CD4-positive, alpha-beta T cell treated with Interleukin-10 for 1 hour (primary cell): ENCODE results near the gene GAB1.
A peak's percentile ranks its signal among the peaks of the same experiment; 100 is the strongest.

Experiments
- DNase-seq: peaks from one replicate; pipeline ENCODE4 v3.0.0-alpha.2; 2020

Gene GAB1

DNA sequence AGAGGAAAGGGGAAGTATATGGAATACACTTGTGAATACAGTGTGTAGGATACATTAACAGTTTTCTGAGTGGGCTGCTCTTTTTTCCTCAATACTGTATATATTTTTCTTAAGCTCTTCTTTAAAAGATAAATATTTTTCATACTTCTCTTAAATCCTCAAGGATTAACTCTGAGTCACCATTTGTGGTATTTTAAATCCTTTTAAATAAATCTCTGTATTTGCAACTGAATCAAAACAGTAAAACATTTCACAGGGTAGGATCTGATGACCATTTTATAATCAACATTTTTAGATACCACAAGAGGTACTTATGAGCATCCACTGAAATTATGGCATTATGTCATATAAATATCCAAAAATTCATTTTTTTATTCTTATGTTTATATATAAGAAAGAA is 87.6 kb downstream of the GAB1 start:
- DNase-seq = no peak

DNA sequence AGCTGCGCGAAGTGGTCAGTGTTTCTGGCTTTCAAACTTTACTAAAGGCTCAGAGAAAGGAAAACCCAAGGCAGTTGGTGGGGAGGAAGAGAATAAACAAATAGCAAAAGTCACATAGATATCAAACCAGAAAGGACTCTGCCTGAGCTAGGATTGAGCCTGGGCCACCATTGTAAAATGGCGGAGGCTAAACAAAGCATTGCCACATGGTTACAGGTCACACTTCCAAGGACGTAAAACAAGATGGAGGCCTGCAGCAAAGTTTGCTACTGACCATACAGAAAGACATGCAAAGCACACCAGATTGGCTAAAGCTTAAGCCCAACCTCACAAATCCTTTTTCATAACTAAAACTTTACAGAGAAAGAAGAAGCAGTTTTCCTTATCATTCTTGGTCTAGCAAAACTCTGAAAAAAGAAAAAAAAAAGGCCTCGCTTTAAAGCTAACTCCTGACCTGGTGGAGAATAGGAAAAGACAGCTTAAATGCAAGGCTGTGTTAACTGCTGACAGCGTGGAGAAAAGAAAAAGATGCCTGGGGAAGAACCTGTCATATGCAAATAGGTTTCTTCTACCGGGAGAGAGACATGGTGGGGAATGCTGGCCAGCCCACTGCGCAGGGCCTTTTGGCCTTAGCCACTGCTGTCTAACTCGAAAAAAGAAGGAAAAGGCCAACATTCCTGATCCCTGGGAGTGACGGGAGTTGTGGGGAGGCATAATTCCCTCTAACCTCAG is 95.0 kb downstream of the GAB1 start:
- no peak for DNase-seq

DNA sequence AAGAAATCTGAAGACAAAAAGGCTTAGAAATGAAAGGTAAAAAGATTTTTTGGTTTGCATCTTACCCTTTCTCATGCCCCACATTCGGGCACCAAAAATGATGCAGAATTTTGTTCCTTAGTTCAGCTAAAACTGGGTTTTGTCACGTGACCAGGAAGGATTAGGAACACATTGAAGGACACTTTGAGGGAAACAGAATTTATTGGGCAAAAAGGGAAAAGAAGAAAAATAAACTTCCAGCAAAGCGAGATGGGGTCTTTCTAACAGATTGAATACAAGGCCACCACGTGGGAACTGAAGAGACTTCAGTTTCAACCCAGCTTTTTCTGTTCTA is 95.5 kb downstream of the GAB1 start:
- no peak for DNase-seq

DNA sequence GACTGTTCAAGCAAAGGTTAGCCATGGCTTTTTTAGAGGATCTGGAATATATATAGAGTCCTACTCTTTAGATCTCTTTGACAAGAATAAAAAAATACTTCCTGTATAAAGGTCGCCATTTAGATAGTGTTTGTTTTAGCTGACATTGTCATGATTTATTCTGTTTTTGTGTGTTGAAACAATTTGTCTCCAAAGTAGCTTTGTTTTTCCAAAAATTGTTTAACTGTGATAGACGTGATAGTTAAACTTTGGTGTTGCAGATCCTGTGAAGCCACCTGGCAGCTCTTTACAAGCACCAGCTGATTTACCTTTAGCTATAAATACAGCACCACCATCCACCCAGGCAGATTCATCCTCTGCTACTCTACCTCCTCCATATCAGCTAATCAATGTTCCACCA is 96.6 kb downstream of the GAB1 start:
- no peak for DNase-seq

DNA sequence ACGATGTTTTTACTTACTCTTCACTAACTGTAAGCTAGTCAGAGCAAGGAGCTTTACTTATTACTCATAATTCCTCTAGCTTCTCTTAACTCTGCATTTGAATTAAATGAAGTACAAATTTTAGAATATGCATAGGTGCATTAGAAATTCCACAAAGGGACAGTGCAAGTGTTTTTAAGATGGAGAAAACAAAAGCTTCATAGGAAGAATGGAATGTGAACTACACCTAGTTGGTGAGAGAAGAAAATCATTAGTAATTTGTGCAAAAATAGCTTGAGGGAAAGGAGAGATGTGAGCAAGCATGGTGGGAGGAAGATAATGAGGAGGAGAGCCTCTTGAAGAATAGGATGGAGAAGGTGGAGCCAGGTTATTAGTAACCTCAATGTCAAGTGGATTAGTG is 99.3 kb downstream of the GAB1 start:
- no peak for DNase-seq

DNA sequence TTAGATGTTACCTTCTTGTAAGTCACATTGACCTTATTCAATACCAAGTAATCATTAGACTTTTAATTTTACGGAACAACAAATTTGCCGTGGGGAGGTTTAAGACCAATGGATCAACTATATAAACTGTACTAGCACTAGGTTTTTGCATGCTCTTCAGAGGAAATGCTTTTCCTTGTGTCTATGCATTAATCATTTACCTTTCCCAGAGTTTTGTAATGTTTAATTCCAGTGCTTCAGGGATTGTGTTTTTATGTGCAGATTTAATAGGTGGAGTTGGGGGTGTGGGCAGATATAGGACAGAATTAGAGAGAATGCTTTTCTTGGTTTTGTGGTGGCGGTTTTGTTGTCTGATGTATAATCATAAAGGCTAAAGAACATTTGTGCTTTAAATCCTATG is 100.8 kb downstream of the GAB1 start:
- DNase-seq = no peak

DNA sequence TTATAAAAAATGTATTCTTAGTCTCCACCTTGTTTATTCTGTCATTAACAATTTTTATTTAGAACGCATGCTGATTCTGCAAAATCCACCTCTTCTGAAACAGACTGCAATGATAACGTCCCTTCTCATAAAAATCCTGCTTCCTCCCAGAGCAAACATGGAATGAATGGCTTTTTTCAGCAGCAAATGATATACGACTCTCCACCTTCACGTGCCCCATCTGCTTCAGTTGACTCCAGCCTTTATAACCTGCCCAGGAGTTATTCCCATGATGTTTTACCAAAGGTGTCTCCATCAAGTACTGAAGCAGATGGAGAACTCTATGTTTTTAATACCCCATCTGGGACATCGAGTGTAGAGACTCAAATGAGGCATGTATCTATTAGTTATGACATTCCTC is 101.3 kb downstream of the GAB1 start:
- no peak for DNase-seq

DNA sequence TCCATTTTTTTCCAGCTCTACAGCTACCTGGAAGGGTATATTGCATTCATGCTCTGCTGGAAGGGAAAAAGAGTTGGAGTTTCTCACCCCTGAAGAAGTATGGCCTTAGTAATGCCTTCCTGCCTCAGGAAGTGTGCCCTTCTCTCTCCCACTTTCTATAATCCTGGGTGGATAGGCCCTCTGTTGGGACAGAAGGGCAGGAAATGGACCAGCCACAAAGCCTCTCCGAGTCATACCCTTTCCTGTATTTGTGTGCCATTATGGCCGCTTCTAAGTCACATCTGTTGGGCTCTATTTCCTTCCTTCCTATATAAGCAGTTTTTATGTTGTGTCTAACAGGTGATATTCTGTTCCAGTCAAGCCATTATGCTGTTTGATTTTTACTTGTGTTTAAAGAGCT is 102.0 kb downstream of the GAB1 start:
- no peak for DNase-seq

DNA sequence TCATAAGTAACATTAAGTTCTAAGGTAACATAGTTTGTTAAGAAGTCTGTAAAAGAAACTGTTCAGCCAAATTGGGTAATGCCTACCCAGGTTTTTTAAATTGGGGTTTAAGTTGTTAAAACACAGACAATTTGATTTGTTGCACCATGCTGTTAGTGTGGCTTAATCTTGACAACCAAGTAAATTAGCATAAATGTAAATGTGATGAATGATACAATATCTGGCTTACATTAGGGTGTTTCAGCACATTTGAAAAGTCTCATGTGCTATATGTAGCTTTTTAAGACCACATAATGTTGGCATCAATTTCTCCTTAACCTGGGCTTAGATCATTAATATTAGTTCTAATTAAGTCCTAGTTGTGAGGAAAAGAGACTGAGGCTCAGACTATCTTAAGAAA is 104.4 kb downstream of the GAB1 start:
- DNase-seq = no peak

DNA sequence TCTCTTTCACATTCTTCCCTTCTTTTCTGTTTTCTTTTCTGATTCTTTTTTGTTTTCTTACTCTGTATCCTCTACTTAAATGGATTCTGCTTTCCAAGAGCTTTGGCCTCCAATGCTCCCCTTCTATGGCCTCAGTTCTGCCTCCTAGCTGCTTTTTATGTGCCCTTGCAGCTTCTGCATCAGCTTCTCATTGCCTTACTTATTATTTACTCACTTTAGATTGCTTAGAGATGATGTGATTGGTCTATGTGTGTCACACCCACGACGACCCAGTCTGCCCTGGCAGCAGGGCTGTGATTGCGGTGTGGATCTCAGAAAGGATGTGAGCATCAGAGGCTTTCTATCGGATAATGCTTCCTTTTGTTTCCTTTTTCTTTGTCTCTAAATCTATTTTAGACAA is 105.0 kb downstream of the GAB1 start:
- no peak for DNase-seq

- DNase-seq = no peak
These were observed 107.1 kb downstream of the GAB1 start for GRCh38 chr4:143443728-143444127.

- no peak for DNase-seq
These were observed 114.5 kb downstream of the GAB1 start for GRCh38 chr4:143451186-143451585.

DNA sequence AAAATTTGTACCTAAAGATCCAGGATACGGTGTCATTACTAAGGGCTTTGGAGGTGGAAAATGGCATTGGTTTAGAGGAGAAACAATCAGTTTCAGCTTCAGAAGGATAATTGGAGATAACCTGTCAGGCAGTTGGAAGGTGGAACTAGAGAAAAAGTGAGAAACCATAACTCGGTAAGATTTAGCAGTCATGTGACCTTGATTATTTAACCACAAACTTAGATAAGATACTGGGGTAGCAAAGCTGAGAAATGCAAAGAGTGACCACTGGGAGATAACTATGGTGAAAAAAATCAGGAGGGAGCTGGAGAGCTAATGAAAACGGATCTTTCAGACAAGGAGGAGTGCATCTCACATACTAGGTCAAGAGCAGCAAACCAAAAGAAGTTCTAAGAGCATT is 118.5 kb downstream of the GAB1 start:
- no peak for DNase-seq

DNA sequence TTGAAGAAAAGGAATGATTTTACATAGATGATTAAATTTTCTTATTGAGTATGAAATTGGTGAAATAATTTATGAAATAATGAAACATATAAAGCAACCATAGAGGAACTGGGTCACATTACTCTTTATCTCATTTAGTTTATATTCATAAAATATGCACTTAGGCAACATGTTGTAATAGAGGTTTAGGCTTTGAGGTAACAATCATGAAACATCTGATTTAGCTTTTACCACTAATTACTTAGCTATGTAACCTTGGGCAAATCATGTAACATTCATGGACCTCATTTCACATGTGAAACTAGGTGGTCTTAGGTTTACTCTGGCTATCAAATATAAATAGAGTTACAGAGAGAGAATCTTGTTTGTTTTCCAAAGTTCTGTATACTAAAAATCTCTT is 122.3 kb downstream of the GAB1 start:
- no peak for DNase-seq

- no peak for DNase-seq
These were observed 136.9 kb downstream of the GAB1 start for GRCh38 chr4:143473334-143474126.

GRCh38 chr4:143477487-143477886 is 140.8 kb downstream of the GAB1 start:
- DNase-seq = no peak

- DNase-seq = no peak
These were observed 144.7 kb downstream of the GAB1 start for GRCh38 chr4:143481361-143481760.

DNA sequence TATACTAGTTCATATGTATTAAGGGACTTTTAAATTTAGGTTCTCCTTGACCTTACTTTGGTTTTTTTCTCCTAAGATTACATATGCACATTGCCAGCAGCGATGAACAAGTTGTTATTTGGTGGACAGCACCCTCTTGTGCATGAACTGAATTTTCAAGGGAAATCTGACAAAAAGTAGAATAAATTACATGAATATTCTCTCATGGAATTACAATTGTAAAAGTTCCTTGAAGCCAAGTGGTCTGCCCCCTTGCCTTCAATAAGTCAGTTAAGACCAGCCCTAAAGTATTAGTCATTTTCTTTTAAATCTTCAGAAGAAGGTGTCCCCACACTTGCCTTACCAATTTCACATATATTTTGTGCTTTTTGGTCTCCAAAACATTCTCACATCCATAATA is 146.2 kb downstream of the GAB1 start:
- peak; percentile 1 for DNase-seq

DNA sequence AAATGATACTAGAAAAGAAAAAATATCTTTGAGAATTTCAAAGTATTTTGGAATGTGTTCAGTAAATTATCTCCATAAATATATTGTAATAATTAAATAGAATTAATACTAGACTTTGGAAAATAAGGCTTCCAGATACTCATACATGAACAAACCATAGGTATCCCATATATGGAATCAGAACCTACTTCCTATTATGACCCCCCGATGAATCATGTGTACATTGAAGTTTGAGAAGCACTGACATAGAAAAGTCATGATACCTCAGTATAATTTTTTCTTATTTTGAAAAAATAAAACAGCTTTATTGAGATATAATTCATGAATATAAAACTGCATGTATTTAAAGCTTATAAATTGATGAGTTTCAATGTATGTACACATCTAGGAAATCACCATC is 149.6 kb downstream of the GAB1 start:
- no peak for DNase-seq

- DNase-seq = no peak
These were observed 152.0 kb downstream of the GAB1 start for GRCh38 chr4:143488687-143489086.

DNA sequence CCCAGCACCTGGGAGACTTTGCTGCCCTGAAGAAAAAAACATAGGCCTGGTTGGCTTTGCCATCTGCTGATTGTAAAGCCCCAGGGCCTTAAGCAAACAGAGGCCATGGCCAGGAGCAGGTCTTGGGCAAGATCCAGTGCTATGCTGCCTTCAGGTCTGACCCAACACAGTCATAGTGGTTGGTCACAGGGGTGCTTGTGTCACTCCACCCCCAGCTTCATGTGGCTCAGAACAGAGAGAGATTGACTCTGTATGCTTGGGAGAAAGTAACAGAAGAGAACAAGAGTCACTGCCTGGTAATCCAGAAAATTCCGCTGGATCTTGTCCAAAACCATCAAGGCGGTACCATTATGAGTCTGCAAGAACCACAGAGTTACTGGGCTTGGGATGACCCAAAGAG is 152.4 kb downstream of the GAB1 start:
- DNase-seq = no peak

GRCh38 chr4:143498021-143498420 is 161.3 kb downstream of the GAB1 start:
- no peak for DNase-seq

DNA sequence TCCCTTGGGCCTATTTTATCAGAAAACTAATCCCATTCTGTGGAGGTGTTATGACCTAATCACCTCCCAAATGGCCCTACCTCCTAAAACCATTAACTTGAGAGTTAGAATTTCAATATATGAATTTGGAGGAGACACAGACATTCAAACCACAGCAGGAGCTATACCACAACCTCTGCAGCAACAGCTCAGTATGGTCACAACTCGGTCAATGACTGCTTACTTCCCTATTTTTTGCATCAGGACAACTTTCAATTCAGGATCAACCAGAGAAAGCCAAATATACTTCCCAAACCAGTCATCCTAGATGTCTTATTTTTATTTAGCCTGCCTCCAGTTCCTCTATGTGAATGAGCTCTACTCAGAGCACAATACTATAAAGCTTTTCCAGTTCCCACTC is 165.6 kb downstream of the GAB1 start:
- DNase-seq = no peak

GRCh38 chr4:143506031-143506430 is 169.4 kb downstream of the GAB1 start:
- no peak for DNase-seq

GRCh38 chr4:143511906-143512305 is 175.2 kb downstream of the GAB1 start:
- no peak for DNase-seq
